HG02852 (cell line): ENCODE data around the gene RSBN1L.
"Not testable (repeated sequence)": the region's sequence is repeated elsewhere in the genome, so short reads cannot be mapped to it uniquely, and the experiment has no call there.

ENCODE experiments used
- ATAC-seq: cut with Tn5 transposase; IDR thresholded peaks from one replicate; pipeline ENCODE4 v1.9.1; 2021; ENCODE audit warnings: mild to moderate bottlenecking, moderate library complexity; ENCODE audit not compliant: unreplicated experiment

RSBN1L gene

GRCh38 chr7:77765481-77765880 lies 69.2 kb downstream of the RSBN1L start:
- no peak for ATAC-seq

GRCh38 chr7:77765906-77766800 lies 69.9 kb downstream of the RSBN1L start:
- no peak for ATAC-seq

GRCh38 chr7:77766801-77767605 lies 70.7 kb downstream of the RSBN1L start:
- no peak for ATAC-seq

GRCh38 chr7:77770316-77770715 lies 74.1 kb downstream of the RSBN1L start:
- no peak for ATAC-seq

- no peak for ATAC-seq
Measured at GRCh38 chr7:77771901-77772300, 75.6 kb downstream of the RSBN1L start.

GRCh38 chr7:77778535-77778934 lies 82.3 kb downstream of the RSBN1L start:
- ATAC-seq: no peak

GRCh38 chr7:77782383-77782782 lies 86.1 kb downstream of the RSBN1L start:
- ATAC-seq: no peak

- ATAC-seq: no peak
Measured at GRCh38 chr7:77783111-77783510, 86.9 kb downstream of the RSBN1L start.

- no peak for ATAC-seq
Measured at GRCh38 chr7:77783545-77783944, 87.3 kb downstream of the RSBN1L start.

GRCh38 chr7:77784426-77784825 lies 88.2 kb downstream of the RSBN1L start:
- ATAC-seq: not testable (repeated sequence)

- ATAC-seq: no peak
Measured at GRCh38 chr7:77786018-77786417, 89.8 kb downstream of the RSBN1L start.

GRCh38 chr7:77786741-77787140 lies 90.5 kb downstream of the RSBN1L start:
- no peak for ATAC-seq

- no peak for ATAC-seq
Measured at GRCh38 chr7:77788327-77788902, 92.2 kb downstream of the RSBN1L start.

GRCh38 chr7:77791336-77791735 lies 95.1 kb downstream of the RSBN1L start:
- no peak for ATAC-seq

GRCh38 chr7:77791956-77792355 lies 95.7 kb downstream of the RSBN1L start:
- ATAC-seq: no peak

- ATAC-seq: no peak
Measured at GRCh38 chr7:77794000-77794399, 97.7 kb downstream of the RSBN1L start.

GRCh38 chr7:77796109-77796508 lies 99.8 kb downstream of the RSBN1L start:
- no peak for ATAC-seq

GRCh38 chr7:77796960-77797359 lies 100.7 kb downstream of the RSBN1L start:
- no peak for ATAC-seq

- peak; percentile 28 for ATAC-seq
Measured at GRCh38 chr7:77797734-77798393, 101.6 kb downstream of the RSBN1L start.

- ATAC-seq: peak; percentile 89
Measured at GRCh38 chr7:77798394-77799077, 102.3 kb downstream of the RSBN1L start, which contains the start of the genes PHTF2 and TMEM60. TSS of gene PHTF2 (plus strand) at chr7:77798773. TSS of gene TMEM60 (minus strand) at chr7:77798434. CDS start at chr7:77794373, 4,061 bp downstream.
